ENCODE data around the gene MPC1L. TPM values are rescaled to one million over a fixed set of nuclear protein-coding genes. Genes with fewer than 3 reads are reported as not detected.

Gene MPC1L
- polyA plus RNA-seq, 1 of the 3 experiments (the other 2 are of a cell fraction) = not detected

- TF ChIP-seq ZBTB33 (IDR thresholded peaks at IDR 0.05; ENCODE audit: borderline replicate concordance, low read depth) (no peak), NFIC (IDR thresholded peaks at IDR 0.05; ENCODE audit: borderline replicate concordance) (no peak), REST (IDR thresholded peaks at IDR 0.05; ENCODE audit: low read depth, low read length) (no peak), RCOR1 (IDR thresholded peaks at IDR 0.05; ENCODE audit: low read length) (peak; percentile 45; the same call in 1 of the 2 replicates), SMC3 (IDR thresholded peaks at IDR 0.05; ENCODE audit: low read depth, low read length) (no peak), JUND (IDR thresholded peaks at IDR 0.05) (no peak), IRF3 (IDR thresholded peaks at IDR 0.05; ENCODE audit: low read depth, low read length) (no peak), CHD2 (IDR thresholded peaks at IDR 0.05; ENCODE audit: low read length, partially characterized antibody) (no peak), CTCF (IDR thresholded peaks at IDR 0.05) (peak; percentile 38), EZH2phosphoT487 (IDR thresholded peaks at IDR 0.05; ENCODE audit: borderline replicate concordance, low read depth) (no peak), USF1 (IDR thresholded peaks at IDR 0.05; ENCODE audit: borderline replicate concordance, low read depth) (no peak)
Observed at GRCh38 chrX:40647307-40648197, 24.3 kb downstream of the MPC1L start, which contains the start of gene CXorf38 (continued).
